Measurements from ENCODE around the gene AP3S2. TPM values are rescaled to one million over a fixed set of nuclear protein-coding genes. Genes with fewer than 3 reads are reported as not detected.
"Not testable (repeated sequence)": the region's sequence is repeated elsewhere in the genome, so short reads cannot be mapped to it uniquely, and the experiment has no call there.

Gene AP3S2
- total and polyA plus RNA-seq, 2 donors from 2014 or later = 17.5 to 42.9 TPM

DNA sequence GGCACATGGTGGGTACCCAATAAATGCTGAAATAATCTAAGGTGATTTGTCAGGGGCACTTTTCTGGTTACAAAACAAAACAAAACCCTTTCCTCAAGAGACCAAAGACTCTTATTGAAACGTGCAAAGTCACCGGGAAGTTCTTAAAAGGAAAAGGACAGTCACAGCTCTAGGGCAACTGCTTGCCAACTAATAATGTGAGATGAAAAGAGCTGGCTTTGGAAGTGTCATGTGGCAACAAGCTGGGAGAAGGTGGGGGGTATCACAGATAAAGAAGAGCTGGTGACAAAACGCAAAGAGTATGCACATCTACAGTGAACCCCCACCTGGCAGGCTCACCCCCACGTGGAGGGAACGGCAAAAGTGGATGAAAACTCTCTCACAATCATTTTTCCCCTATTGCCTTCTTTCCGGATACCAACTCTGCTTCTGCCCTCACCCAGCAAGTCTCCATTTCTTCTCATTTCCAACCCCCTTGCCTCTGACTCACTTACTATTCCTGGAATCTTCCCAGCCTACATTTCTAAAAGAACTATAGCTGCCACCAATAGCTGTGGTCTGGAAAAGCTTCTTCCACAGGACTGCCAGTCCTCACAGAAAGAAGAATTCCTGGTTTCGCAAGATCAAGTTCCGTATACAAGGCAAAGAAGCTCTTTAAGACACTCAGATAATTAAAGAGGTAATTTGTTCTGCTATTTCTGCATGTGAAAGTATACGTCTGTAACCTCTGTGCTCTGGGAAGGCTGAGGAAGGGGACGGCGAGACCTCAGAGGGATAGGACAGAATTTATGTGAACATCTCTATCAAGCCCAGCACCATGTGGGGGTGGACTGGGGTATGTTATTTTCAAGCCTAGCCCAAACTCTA, 57.3 kb downstream of the AP3S2 start:
- TF ChIP-seq, protein P1, sequence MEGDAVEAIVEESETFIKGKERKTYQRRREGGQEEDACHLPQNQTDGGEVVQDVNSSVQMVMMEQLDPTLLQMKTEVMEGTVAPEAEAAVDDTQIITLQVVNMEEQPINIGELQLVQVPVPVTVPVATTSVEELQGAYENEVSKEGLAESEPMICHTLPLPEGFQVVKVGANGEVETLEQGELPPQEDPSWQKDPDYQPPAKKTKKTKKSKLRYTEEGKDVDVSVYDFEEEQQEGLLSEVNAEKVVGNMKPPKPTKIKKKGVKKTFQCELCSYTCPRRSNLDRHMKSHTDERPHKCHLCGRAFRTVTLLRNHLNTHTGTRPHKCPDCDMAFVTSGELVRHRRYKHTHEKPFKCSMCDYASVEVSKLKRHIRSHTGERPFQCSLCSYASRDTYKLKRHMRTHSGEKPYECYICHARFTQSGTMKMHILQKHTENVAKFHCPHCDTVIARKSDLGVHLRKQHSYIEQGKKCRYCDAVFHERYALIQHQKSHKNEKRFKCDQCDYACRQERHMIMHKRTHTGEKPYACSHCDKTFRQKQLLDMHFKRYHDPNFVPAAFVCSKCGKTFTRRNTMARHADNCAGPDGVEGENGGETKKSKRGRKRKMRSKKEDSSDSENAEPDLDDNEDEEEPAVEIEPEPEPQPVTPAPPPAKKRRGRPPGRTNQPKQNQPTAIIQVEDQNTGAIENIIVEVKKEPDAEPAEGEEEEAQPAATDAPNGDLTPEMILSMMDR (IDR thresholded peaks at IDR 0.05; ENCODE audit: borderline replicate concordance, extremely low read depth, insufficient read depth) = no peak
- FAIRE-seq = no peak
- Histone ChIP-seq H3K4me1 (ENCODE audit: control insufficient read depth in 2 of 3, insufficient read depth in 2 of 3, low read depth in 1 of 3, low read length in 3 of 3) (peaks cover 0 to 5% (median 0%) of the 10 kb centered on the region in 3 donors), H3K4me3 (ENCODE audit: low read length in 3 of 3) (no peak overlapping the region), H3K9ac (ENCODE audit: low read length in 3 of 3) (no peak overlapping the region), H3K27ac (ENCODE audit: low read depth in 2 of 2, low read length in 2 of 2) (no peak overlapping the region), H3K36me3 (ENCODE audit: control insufficient read depth in 2 of 3, insufficient read depth in 3 of 3, low read length in 3 of 3) (peaks cover 5 to 39% (median 20%) of the 10 kb centered on the region in 3 donors), H3K27me3 (ENCODE audit: control insufficient read depth, insufficient read depth, low read length) (no peaks in the 10 kb centered on the region), H3K9me3 (ENCODE audit: control insufficient read depth in 2 of 3, insufficient read depth in 1 of 3, low read length in 3 of 3) (no peaks in the 10 kb centered on the region)
- intact Hi-C loops (cut with DNase I) = no loop called here
- DNase-seq = no peak

DNA sequence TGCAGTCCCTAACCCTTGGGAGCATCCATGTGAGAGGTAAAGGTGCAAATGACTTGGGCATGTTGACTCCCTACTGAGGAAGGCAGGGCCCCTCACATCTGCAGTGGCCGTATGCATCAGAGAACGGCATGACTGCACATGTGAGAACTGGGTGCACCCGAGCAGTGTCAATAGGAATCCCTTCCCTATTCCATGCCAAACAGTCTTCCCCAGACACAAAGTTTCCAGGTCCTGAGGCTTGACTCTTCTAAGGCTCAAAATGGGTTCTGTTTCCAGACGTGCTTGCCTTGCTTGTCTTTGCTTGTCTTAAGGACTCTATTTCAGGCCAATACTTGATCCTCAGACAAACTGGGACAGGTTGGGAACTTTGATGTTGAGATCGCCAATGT, 58.6 kb downstream of the AP3S2 start:
- FAIRE-seq = no peak
- Histone ChIP-seq H3K27ac (ENCODE audit: low read depth in 2 of 2, low read length in 2 of 2) (no peak overlapping the region), H3K27me3 (ENCODE audit: control insufficient read depth, insufficient read depth, low read length) (no peaks in the 10 kb centered on the region), H3K4me1 (ENCODE audit: control insufficient read depth in 2 of 3, insufficient read depth in 2 of 3, low read depth in 1 of 3, low read length in 3 of 3) (peaks cover 0 to 5% (median 0%) of the 10 kb centered on the region in 3 donors), H3K9ac (ENCODE audit: low read length in 3 of 3) (no peak overlapping the region), H3K36me3 (ENCODE audit: control insufficient read depth in 2 of 3, insufficient read depth in 3 of 3, low read length in 3 of 3) (peaks cover 5 to 39% (median 20%) of the 10 kb centered on the region in 3 donors), H3K4me3 (ENCODE audit: low read length in 3 of 3) (no peak overlapping the region), H3K9me3 (ENCODE audit: control insufficient read depth in 2 of 3, insufficient read depth in 1 of 3, low read length in 3 of 3) (no peaks in the 10 kb centered on the region)
- TF ChIP-seq, protein P1 (IDR thresholded peaks at IDR 0.05; ENCODE audit: borderline replicate concordance, extremely low read depth, insufficient read depth) = no peak
- DNase-seq = no peak
- intact Hi-C loops (cut with DNase I) = no loop called here

- H3K4me3 ChIP-seq (ENCODE audit: low read length in 3 of 3); H3K27me3 ChIP-seq (ENCODE audit: control insufficient read depth, insufficient read depth, low read length); FAIRE-seq; H3K4me1 ChIP-seq (ENCODE audit: control insufficient read depth in 2 of 3, insufficient read depth in 2 of 3, low read depth in 1 of 3, low read length in 3 of 3); intact Hi-C loops (cut with DNase I); H3K9me3 ChIP-seq (ENCODE audit: control insufficient read depth in 2 of 3, insufficient read depth in 1 of 3, low read length in 3 of 3); H3K27ac ChIP-seq (ENCODE audit: low read depth in 2 of 2, low read length in 2 of 2); H3K9ac ChIP-seq (ENCODE audit: low read length in 3 of 3); DNase-seq: not testable (repeated sequence)
- H3K36me3 ChIP-seq (ENCODE audit: control insufficient read depth in 2 of 3, insufficient read depth in 3 of 3, low read length in 3 of 3) = peaks cover 5 to 39% (median 20%) of the 10 kb centered on the region in 3 donors
Observed at GRCh38 chr15:89834465-89835175, 59.2 kb downstream of the AP3S2 start.

- H3K4me3 ChIP-seq (ENCODE audit: low read length in 3 of 3) = no peak overlapping the region
- H3K9me3 ChIP-seq (ENCODE audit: control insufficient read depth in 2 of 3, insufficient read depth in 1 of 3, low read length in 3 of 3) = no peaks in the 10 kb centered on the region
- intact Hi-C loops (cut with DNase I) = no loop called here
- peaks cover 5 to 39% (median 20%) of the 10 kb centered on the region in 3 donors for H3K36me3 ChIP-seq (ENCODE audit: control insufficient read depth in 2 of 3, insufficient read depth in 3 of 3, low read length in 3 of 3)
- H3K4me1 ChIP-seq (ENCODE audit: control insufficient read depth in 2 of 3, insufficient read depth in 2 of 3, low read depth in 1 of 3, low read length in 3 of 3) = peaks cover 0 to 3% (median 0%) of the 10 kb centered on the region in 3 donors
- no peak for FAIRE-seq
- DNase-seq = no peak
- no peak overlapping the region for H3K9ac ChIP-seq (ENCODE audit: low read length in 3 of 3)
- H3K27ac ChIP-seq (ENCODE audit: low read depth in 2 of 2, low read length in 2 of 2) = no peak overlapping the region
- TF ChIP-seq, protein P1 (IDR thresholded peaks at IDR 0.05; ENCODE audit: borderline replicate concordance, extremely low read depth, insufficient read depth) = no peak
- no peaks in the 10 kb centered on the region for H3K27me3 ChIP-seq (ENCODE audit: control insufficient read depth, insufficient read depth, low read length)
Observed at GRCh38 chr15:89833966-89834365, 59.8 kb downstream of the AP3S2 start.
